Fibroblast of lung (primary cell): Measurements from ENCODE around the gene ASPDH. TPM values are rescaled to one million over a fixed set of nuclear protein-coding genes. Genes with fewer than 3 reads are reported as not detected.

Experiments
- DNase-seq, 2 donors: peaks; one replicate each; pipeline versions ENCODE4 v3.0.0 to v3.0.0-alpha.2; 2010; ENCODE audit warnings: low read depth in 2 of 2
- H2AFZ ChIP-seq: 2 replicates; pipeline ENCODE4 v1.5.1; 2012; ENCODE audit warnings: low read length, control low read depth, inconsistent platforms
- H3K27ac ChIP-seq: 2 replicates; pipeline ENCODE4 v1.5.1; 2011; ENCODE audit warnings: low read length, control low read depth; ENCODE audit not compliant: insufficient read depth
- H3K27me3 ChIP-seq: 2 replicates; pipeline ENCODE4 v1.5.1; 2011; ENCODE audit warnings: mild to moderate bottlenecking, low read length; ENCODE audit not compliant: control insufficient read depth, insufficient read depth
- H3K36me3 ChIP-seq: 2 replicates; pipeline ENCODE4 v1.5.1; 2011; ENCODE audit warnings: low read length; ENCODE audit not compliant: control insufficient read depth, insufficient read depth
- H3K4me1 ChIP-seq: 2 replicates; pipeline ENCODE4 v1.5.1; 2011; ENCODE audit warnings: low read length; ENCODE audit not compliant: control insufficient read depth, insufficient read depth; ENCODE audit errors: extremely low read depth
- H3K4me2 ChIP-seq: 2 replicates; pipeline ENCODE4 v1.5.1; 2011; ENCODE audit warnings: low read length, control low read depth; ENCODE audit not compliant: insufficient read depth; ENCODE audit errors: extremely low read depth
- H3K4me3 ChIP-seq, 4 experiments: fragments of 200-600 bp in 1 of 4; sonication (generic) in 1 of 4; replicated peaks in 1 of 4; 2 replicates each; pipeline ENCODE4 v1.5.1; 2011 to 2016; ENCODE audit warnings: low read length in 4 of 4, low read depth in 3 of 4, mild to moderate bottlenecking in 3 of 4, control low read depth in 2 of 4, inconsistent platforms in 1 of 4, mixed read lengths in 1 of 4; ENCODE audit not compliant: insufficient read depth in 1 of 4; ENCODE audit errors: control extremely low read depth in 1 of 4
- H3K79me2 ChIP-seq: 2 replicates; pipeline ENCODE4 v1.5.1; 2012; ENCODE audit warnings: mild to moderate bottlenecking, low read length, inconsistent platforms; ENCODE audit not compliant: control insufficient read depth, insufficient read depth
- H3K9ac ChIP-seq: 2 replicates; pipeline ENCODE4 v1.5.1; 2011; ENCODE audit warnings: mild to moderate bottlenecking, low read length, control low read depth; ENCODE audit not compliant: insufficient read depth
- H3K9me3 ChIP-seq: 2 replicates; pipeline ENCODE4 v1.5.1; 2012; ENCODE audit warnings: low read depth, low read length; ENCODE audit not compliant: control insufficient read depth, insufficient read depth
- H4K20me1 ChIP-seq: 2 replicates; pipeline ENCODE4 v1.5.1; 2011; ENCODE audit warnings: low read length; ENCODE audit not compliant: control insufficient read depth, insufficient read depth; ENCODE audit errors: extremely low read depth
- EZH2 ChIP-seq: IDR thresholded peaks from 2 replicates; pipeline ENCODE4 v1.5.1; 2012; ENCODE audit warnings: low read length, control low read depth, mild to moderate bottlenecking; ENCODE audit errors: missing control alignments
- polyA plus RNA-seq, 2 donors: library from polyadenylated mRNA; depleted of rRNA in 1 of 2; stranded (reverse) in 1 of 2; unstranded in 1 of 2; fragments of >200 nt; gene quantifications; 2 replicates each; pipeline ENCODE4 v1.2.1, GENCODE V29; 2011 to 2012; ENCODE audit warnings: missing spikeins in 1 of 2
- total RNA-seq: library from RNA; depleted of rRNA; stranded (reverse); fragments of >200 nt; gene quantifications from 2 replicates; pipeline ENCODE4 v1.2.1, GENCODE V29; 2014
- TF ChIP-seq, protein P1 (sequence below), 2 donors: IDR thresholded peaks in 1 of 2; conservative IDR thresholded peaks in 1 of 2; 1 replicate in 1 of 2; 2 replicates in 1 of 2; pipeline ENCODE4 v1.5.1; 2011 to 2012; ENCODE audit warnings: low read length in 2 of 2, control low read depth in 1 of 2, inconsistent platforms in 1 of 2, low read depth in 1 of 2, mild to moderate bottlenecking in 1 of 2

Gene ASPDH
- total and polyA plus RNA-seq, 2 donors (not counting 1 experiment from before 2014, with no cell fraction given) = not detected

GRCh38 chr19:50535672-50536187, 22.0 kb upstream of the ASPDH start:
- TF ChIP-seq EZH2 = no peak
- TF ChIP-seq, protein P1, sequence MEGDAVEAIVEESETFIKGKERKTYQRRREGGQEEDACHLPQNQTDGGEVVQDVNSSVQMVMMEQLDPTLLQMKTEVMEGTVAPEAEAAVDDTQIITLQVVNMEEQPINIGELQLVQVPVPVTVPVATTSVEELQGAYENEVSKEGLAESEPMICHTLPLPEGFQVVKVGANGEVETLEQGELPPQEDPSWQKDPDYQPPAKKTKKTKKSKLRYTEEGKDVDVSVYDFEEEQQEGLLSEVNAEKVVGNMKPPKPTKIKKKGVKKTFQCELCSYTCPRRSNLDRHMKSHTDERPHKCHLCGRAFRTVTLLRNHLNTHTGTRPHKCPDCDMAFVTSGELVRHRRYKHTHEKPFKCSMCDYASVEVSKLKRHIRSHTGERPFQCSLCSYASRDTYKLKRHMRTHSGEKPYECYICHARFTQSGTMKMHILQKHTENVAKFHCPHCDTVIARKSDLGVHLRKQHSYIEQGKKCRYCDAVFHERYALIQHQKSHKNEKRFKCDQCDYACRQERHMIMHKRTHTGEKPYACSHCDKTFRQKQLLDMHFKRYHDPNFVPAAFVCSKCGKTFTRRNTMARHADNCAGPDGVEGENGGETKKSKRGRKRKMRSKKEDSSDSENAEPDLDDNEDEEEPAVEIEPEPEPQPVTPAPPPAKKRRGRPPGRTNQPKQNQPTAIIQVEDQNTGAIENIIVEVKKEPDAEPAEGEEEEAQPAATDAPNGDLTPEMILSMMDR (conservative IDR thresholded peaks at IDR 0.05 in 1 of 2, IDR thresholded peaks at IDR 0.05 in 1 of 2; ENCODE audit: low read depth in 1 of 2, low read length in 2 of 2) = no peak
- H3K27ac ChIP-seq = no peak overlapping the region
- H3K9me3 ChIP-seq = no peaks in the 10 kb centered on the region
- H3K4me2 ChIP-seq = no peak overlapping the region
- no peak overlapping the region for H2AFZ ChIP-seq
- no peaks in the 10 kb centered on the region for H3K27me3 ChIP-seq
- H4K20me1 ChIP-seq = no peaks in the 10 kb centered on the region
- no peak overlapping the region for H3K9ac ChIP-seq
- H3K4me3 ChIP-seq = no peak overlapping the region
- no peaks in the 10 kb centered on the region for H3K4me1 ChIP-seq
- no peak for DNase-seq
- H3K79me2 ChIP-seq = no peaks in the 10 kb centered on the region
- H3K36me3 ChIP-seq = no peaks in the 10 kb centered on the region

DNA sequence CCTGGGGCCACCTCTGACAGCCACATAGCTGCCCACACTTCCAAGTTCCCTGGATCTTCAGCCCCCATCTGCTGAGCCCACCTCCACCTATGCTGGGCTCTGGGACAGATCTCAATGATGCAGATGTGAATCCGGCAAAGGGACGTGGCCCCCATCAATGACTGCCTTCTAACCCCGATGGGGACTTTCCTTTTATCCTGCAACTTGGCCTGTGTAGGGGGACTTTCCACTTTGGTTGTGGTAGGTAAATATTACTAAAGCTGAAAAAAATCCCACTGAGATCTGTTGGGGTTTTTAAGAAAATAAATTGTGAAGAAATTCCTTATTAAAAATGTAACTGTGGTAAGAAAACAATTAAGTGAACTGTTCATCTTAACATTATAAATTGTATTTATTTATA, 20.8 kb upstream of the ASPDH start:
- no peaks in the 10 kb centered on the region for H3K9me3 ChIP-seq
- no peak for DNase-seq
- no peaks in the 10 kb centered on the region for H3K79me2 ChIP-seq
- no peaks in the 10 kb centered on the region for H4K20me1 ChIP-seq
- H3K27me3 ChIP-seq = no peaks in the 10 kb centered on the region
- no peak overlapping the region for H2AFZ ChIP-seq
- H3K4me3 ChIP-seq = no peak overlapping the region
- no peak overlapping the region for H3K9ac ChIP-seq
- H3K27ac ChIP-seq = no peak overlapping the region
- no peak for TF ChIP-seq EZH2
- TF ChIP-seq, protein P1 (conservative IDR thresholded peaks at IDR 0.05 in 1 of 2, IDR thresholded peaks at IDR 0.05 in 1 of 2; ENCODE audit: low read depth in 1 of 2, low read length in 2 of 2) = no peak
- no peaks in the 10 kb centered on the region for H3K4me1 ChIP-seq
- no peak overlapping the region for H3K4me2 ChIP-seq
- no peaks in the 10 kb centered on the region for H3K36me3 ChIP-seq

GRCh38 chr19:50532952-50533351, 19.2 kb upstream of the ASPDH start:
- Histone ChIP-seq H3K27ac (no peak overlapping the region), H3K9ac (no peak overlapping the region), H2AFZ (no peak overlapping the region), H3K9me3 (no peaks in the 10 kb centered on the region), H3K79me2 (no peaks in the 10 kb centered on the region), H3K36me3 (no peaks in the 10 kb centered on the region), H3K27me3 (no peaks in the 10 kb centered on the region), H4K20me1 (no peaks in the 10 kb centered on the region), H3K4me3 (no peak overlapping the region), H3K4me2 (no peak overlapping the region), H3K4me1 (no peaks in the 10 kb centered on the region)
- no peak for DNase-seq
- no peak for TF ChIP-seq EZH2
- TF ChIP-seq, protein P1 (conservative IDR thresholded peaks at IDR 0.05 in 1 of 2, IDR thresholded peaks at IDR 0.05 in 1 of 2; ENCODE audit: low read depth in 1 of 2, low read length in 2 of 2) = no peak
